BE2C (cell line): ENCODE measurements around the gene MTMR4.

Source experiments
- DNase-seq: peaks from one replicate; pipeline ENCODE4 v3.0.0-alpha.2; 2020
- H3K27me3 ChIP-seq: fragments of 250-450 bp; sonication (Bioruptor Pico); 2 replicates; pipeline ENCODE4 v1.5.1; 2020; ENCODE audit warnings: mild to moderate bottlenecking
- H3K36me3 ChIP-seq: fragments of 250-450 bp; sonication (Bioruptor Pico); 2 replicates; pipeline ENCODE4 v1.5.1; 2020; ENCODE audit warnings: mild to moderate bottlenecking
- H3K4me1 ChIP-seq: fragments of 250-450 bp; sonication (Bioruptor Pico); 2 replicates; pipeline ENCODE4 v1.5.1; 2020
- H3K4me3 ChIP-seq: 2 replicates; pipeline ENCODE4 v1.5.1; 2011; ENCODE audit warnings: low read depth, low read length
- H3K9me3 ChIP-seq: fragments of 250-450 bp; sonication (Bioruptor Pico); 2 replicates; pipeline ENCODE4 v1.5.1; 2020
- TF ChIP-seq, protein P1 (sequence below): IDR thresholded peaks from 2 replicates; pipeline ENCODE4 v1.5.1; 2012; ENCODE audit warnings: mild to moderate bottlenecking, low read depth, low read length

MTMR4 gene

DNA sequence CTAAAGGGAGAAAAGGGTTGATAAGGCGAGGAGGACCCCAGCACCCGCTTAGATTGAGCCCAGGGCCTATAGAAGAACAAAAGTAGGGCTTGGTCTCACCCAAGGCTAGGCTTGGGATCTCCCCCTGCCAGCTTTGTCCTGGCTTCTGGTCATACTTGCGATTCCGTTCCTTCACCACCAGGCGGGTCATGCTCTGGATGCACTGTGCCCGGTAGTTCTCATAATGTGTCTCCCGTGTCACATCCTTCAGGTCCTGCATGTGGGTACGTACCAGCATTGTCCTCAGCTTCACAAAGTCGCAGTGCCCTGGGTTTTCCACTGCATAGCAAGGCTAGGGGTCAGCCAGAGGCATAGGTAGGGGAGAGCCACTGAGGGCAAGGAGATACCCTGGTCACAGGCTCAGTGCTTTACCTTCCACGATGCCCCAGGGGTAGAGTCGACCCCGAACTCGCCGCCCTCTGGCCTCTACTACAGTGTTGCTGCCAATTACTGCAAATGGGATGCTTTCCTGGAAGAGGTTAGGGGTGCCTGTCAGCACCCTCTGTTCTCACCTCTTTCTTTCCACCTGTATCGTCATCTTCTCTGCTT, 6.5 kb upstream of the MTMR4 start:
- H3K27me3 ChIP-seq: no peaks in the 10 kb centered on the region
- H3K4me3 ChIP-seq: no peak overlapping the region
- no peaks in the 10 kb centered on the region for H3K9me3 ChIP-seq
- no peaks in the 10 kb centered on the region for H3K36me3 ChIP-seq
- TF ChIP-seq, protein P1, sequence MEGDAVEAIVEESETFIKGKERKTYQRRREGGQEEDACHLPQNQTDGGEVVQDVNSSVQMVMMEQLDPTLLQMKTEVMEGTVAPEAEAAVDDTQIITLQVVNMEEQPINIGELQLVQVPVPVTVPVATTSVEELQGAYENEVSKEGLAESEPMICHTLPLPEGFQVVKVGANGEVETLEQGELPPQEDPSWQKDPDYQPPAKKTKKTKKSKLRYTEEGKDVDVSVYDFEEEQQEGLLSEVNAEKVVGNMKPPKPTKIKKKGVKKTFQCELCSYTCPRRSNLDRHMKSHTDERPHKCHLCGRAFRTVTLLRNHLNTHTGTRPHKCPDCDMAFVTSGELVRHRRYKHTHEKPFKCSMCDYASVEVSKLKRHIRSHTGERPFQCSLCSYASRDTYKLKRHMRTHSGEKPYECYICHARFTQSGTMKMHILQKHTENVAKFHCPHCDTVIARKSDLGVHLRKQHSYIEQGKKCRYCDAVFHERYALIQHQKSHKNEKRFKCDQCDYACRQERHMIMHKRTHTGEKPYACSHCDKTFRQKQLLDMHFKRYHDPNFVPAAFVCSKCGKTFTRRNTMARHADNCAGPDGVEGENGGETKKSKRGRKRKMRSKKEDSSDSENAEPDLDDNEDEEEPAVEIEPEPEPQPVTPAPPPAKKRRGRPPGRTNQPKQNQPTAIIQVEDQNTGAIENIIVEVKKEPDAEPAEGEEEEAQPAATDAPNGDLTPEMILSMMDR: peak; percentile 67
- peak; percentile 57 for DNase-seq
- H3K4me1 ChIP-seq: 0 out of 2 replicates have a peak, but pooled peaks cover 3% of the 10 kb centered on the region

DNA sequence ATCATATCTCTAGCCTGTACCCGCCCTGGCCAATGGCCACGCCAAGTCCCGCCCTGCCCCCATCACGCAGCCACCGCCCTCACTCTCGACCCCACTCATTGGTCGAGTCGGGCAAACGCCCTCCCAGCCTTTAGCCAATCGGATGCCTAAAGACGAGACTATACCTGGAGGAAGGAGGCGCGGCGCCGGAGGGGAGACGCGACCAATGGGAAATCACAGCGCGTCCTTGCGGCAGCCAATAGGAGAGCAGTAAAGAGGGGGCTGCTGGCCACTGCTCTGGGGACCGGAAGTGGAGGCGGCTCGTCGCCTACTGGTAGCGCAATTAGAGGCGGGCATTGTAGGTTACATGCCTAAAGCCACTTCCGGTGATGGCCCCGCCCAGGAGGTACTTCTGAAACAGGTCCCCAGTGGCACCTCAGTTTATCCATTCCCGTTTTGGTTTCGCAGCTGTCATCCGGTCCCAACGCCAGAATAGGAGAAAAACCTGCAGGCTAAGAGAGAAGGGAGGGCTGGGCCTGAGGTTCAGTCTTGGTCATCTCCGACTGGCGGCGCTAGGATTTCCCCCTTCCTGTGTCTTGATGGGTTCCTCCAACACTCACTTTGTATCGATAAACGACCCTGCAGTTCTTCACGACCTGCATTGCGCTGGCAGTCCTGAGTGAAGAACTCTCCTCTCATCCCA, 3.6 kb upstream of the MTMR4 start:
- TF ChIP-seq, protein P1: no peak
- Histone ChIP-seq H3K4me3 (peak overlapping the region; percentile 93), H3K9me3 (no peaks in the 10 kb centered on the region), H3K36me3 (no peaks in the 10 kb centered on the region), H3K4me1 (0 out of 2 replicates have a peak, but pooled peaks cover 3% of the 10 kb centered on the region), H3K27me3 (no peaks in the 10 kb centered on the region)
- DNase-seq: peak; percentile 100

DNA sequence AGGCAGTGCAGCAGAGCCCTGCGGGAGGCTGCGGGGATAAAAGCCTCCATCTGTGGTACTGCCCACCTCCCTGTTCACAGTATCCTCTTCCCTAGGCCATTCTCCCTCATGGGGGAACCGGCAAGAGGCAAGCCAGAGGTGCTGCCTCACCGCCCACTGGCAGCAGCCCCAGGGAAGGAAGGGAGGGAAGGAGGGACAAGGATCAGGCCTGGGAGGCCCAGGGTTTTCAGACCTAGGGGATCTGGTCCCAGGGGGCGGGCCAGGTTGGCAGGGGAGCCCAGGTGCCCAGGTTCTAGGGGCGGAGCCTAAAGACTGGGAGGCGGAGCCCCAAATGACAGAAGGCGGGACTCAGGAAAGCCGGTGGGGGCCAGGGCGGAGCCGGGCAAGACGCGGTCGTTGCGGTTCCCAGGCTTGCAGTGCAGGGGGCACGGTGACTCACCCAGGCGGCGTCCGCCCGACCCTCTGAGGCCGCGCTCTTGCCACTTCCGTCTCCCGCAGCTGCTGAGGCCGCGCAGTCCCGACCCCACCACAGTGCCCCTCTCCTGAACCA, 3.0 kb upstream of the MTMR4 start:
- 0 out of 2 replicates have a peak, but pooled peaks cover 3% of the 10 kb centered on the region for H3K4me1 ChIP-seq
- no peak for DNase-seq

DNA sequence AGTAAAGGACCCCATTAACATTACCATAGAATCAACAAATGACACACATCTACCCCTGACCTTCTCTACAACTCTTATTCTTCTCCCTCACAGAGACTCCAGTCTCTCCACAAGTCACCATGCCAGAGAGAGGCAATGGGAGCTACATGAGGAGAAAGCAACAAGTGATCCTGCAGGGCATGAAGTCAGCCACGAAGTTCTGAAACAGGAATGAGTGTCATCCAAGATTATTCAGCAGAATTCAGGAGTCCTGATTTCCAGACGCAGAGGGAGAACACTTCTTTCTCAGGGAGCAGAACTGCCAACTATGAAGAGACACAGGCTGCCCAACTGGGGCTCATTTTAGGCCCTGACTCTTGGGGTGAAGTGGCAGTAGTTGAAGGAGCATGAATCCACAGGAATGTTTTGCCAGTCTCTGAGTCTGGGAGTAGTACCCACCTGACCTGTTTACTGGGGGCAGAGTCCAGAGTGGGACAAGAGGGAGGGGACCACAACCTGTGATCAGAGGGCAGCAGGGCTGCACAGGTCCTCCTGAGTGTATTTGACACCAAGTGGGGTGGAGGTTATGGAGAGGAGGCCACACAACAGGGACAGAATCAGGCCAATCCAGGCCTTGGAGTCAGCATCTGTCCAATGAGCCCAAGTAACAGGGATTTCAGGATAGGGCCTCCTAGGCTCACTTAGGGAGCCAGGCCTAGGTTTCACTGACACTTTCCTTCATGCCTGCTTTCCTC, 2.4 kb upstream of the MTMR4 start:
- H3K4me1 ChIP-seq: 0 out of 2 replicates have a peak, but pooled peaks cover 3% of the 10 kb centered on the region
- TF ChIP-seq, protein P1: no peak
- H3K4me3 ChIP-seq: peak overlapping the region; percentile 93
- no peaks in the 10 kb centered on the region for H3K27me3 ChIP-seq
- H3K9me3 ChIP-seq: no peaks in the 10 kb centered on the region
- no peak for DNase-seq
- H3K36me3 ChIP-seq: peaks cover 8% of the 10 kb centered on the region; the same call in 1 of the 2 replicates

More for the DNA sequence above, 3.0 kb upstream of the MTMR4 start:
- TF ChIP-seq, protein P1: no peak
- no peaks in the 10 kb centered on the region for H3K27me3 ChIP-seq
- peaks cover 2% of the 10 kb centered on the region; the same call in 1 of the 2 replicates for H3K36me3 ChIP-seq
- peak overlapping the region; percentile 93 for H3K4me3 ChIP-seq
- no peaks in the 10 kb centered on the region for H3K9me3 ChIP-seq

DNA sequence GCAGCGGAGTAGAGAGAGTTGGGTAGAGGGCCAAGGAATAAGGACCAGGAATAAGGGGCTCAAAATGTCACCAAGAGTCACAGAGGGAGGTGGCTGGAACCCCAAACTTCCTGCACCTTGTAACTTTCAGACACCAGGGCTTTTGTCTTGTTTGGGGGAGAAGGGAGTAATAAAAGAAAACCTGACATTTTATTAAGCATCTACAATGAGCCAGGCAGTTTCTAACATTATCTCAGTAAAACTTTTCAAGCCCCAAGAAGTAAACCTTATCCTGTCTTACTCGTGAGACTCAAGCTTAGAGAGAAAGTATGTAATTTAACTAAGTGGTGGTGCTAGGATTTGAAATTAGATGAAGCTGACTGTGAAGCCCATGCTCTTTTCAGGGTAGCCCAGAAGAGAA, 848 bp upstream of the MTMR4 start:
- TF ChIP-seq, protein P1: no peak
- Histone ChIP-seq H3K4me3 (no peak overlapping the region), H3K4me1 (0 out of 2 replicates have a peak, but pooled peaks cover 3% of the 10 kb centered on the region), H3K9me3 (no peaks in the 10 kb centered on the region), H3K27me3 (no peaks in the 10 kb centered on the region), H3K36me3 (peaks cover 20% of the 10 kb centered on the region; the same call in 1 of the 2 replicates)
- no peak for DNase-seq
